COR-L47 (cell line): ENCODE results near the gene ASB15.
"Not testable (repeated sequence)": the region's sequence is repeated elsewhere in the genome, so short reads cannot be mapped to it uniquely, and the experiment has no call there.

Experiments used
- DNase-seq: peaks from one replicate; lab custom pipeline; 2025; lab: John Stamatoyannopoulos, UW

ASB15 gene

GRCh38 chr7:123601530-123601929, at the start of gene ASB15:
Gene ASB15, plus strand, starts transcription at chr7:123601821. Its CDS starts 12,682 bp downstream, at chr7:123614503.
- DNase-seq = peak; percentile 46

GRCh38 chr7:123552134-123552533, 49.5 kb upstream of the ASB15 start:
- not testable (repeated sequence) for DNase-seq

GRCh38 chr7:123552641-123553040, 49.0 kb upstream of the ASB15 start:
- no peak for DNase-seq

- DNase-seq = no peak
Measured at GRCh38 chr7:123553159-123553558, 48.5 kb upstream of the ASB15 start.

- no peak for DNase-seq
Measured at GRCh38 chr7:123555484-123555883, 46.1 kb upstream of the ASB15 start.

- no peak for DNase-seq
Measured at GRCh38 chr7:123557016-123557397, 44.6 kb upstream of the ASB15 start.

- DNase-seq = peak; percentile 99
Measured at GRCh38 chr7:123557398-123558288, 44.0 kb upstream of the ASB15 start, which contains the start of gene NDUFA5. Gene NDUFA5, minus strand, starts transcription at chr7:123557818. Its CDS starts 23 bp downstream, at chr7:123557795.

- no peak for DNase-seq
Measured at GRCh38 chr7:123558289-123558874, 43.2 kb upstream of the ASB15 start.

GRCh38 chr7:123562121-123562520, 39.5 kb upstream of the ASB15 start:
- no peak for DNase-seq

- DNase-seq = no peak
Measured at GRCh38 chr7:123569352-123570010, 32.1 kb upstream of the ASB15 start.

- peak; percentile 1 for DNase-seq
Measured at GRCh38 chr7:123570390-123571182, 31.0 kb upstream of the ASB15 start.

- no peak for DNase-seq
Measured at GRCh38 chr7:123571187-123571586, 30.4 kb upstream of the ASB15 start.

- no peak for DNase-seq
Measured at GRCh38 chr7:123571684-123572083, 29.9 kb upstream of the ASB15 start.

GRCh38 chr7:123573341-123573740, 28.3 kb upstream of the ASB15 start:
- no peak for DNase-seq

- DNase-seq = no peak
Measured at GRCh38 chr7:123573896-123574467, 27.6 kb upstream of the ASB15 start.

- DNase-seq = no peak
Measured at GRCh38 chr7:123579416-123579815, 22.2 kb upstream of the ASB15 start.

- peak; percentile 58 for DNase-seq
Measured at GRCh38 chr7:123580406-123581161, 21.0 kb upstream of the ASB15 start.

- DNase-seq = no peak
Measured at GRCh38 chr7:123581162-123581459, 20.5 kb upstream of the ASB15 start.

GRCh38 chr7:123583821-123584220, 17.8 kb upstream of the ASB15 start:
- no peak for DNase-seq

GRCh38 chr7:123588376-123588775, 13.2 kb upstream of the ASB15 start:
- no peak for DNase-seq

- DNase-seq = peak; percentile 50
Measured at GRCh38 chr7:123594813-123595241, 6.8 kb upstream of the ASB15 start.
